Measurements from ENCODE around the gene CYP21A2. TPM values are rescaled to one million over a fixed set of nuclear protein-coding genes. Genes with fewer than 3 reads are reported as not detected.
"Not testable (repeated sequence)": the region's sequence is repeated elsewhere in the genome, so short reads cannot be mapped to it uniquely, and the experiment has no call there.

CYP21A2 gene
- total and polyA plus RNA-seq, 2 experiments from 2014 or later: 1.4 to 1.7 TPM

- not testable (repeated sequence) for H4K20me1 ChIP-seq (ENCODE audit: insufficient read depth, poor library complexity, severe bottlenecking); H2AFZ ChIP-seq; H3K27me3 ChIP-seq; DNase-seq (ENCODE audit: low spot score); H3K4me3 ChIP-seq; H3K9me3 ChIP-seq (ENCODE audit: low read depth); H3K27ac ChIP-seq; H3K4me1 ChIP-seq (ENCODE audit: insufficient read depth); H3K79me2 ChIP-seq; H3K36me3 ChIP-seq (replicated peaks; ENCODE audit: insufficient read depth, low read depth); H3K9me2 ChIP-seq (replicated peaks; ENCODE audit: insufficient read depth); H3K4me2 ChIP-seq
- WGBS (ENCODE audit: low lambda C conversion rate, missing lambda C conversion rate): no CpG with 5 or more reads among the region's 6 CpGs
These were observed 23.7 kb upstream of the CYP21A2 start, which contains the start of gene C4B for GRCh38 chr6:32014547-32014946. C4B (plus strand) TSS chr6:32014795; CDS start chr6:32014846, 51 bp downstream.

- not testable (repeated sequence) for H2AFZ ChIP-seq; H3K27me3 ChIP-seq; DNase-seq (ENCODE audit: low spot score); H3K79me2 ChIP-seq; H3K4me2 ChIP-seq; H3K9me2 ChIP-seq (replicated peaks; ENCODE audit: insufficient read depth); H3K27ac ChIP-seq; H3K9me3 ChIP-seq (ENCODE audit: low read depth); H3K4me3 ChIP-seq; H4K20me1 ChIP-seq (ENCODE audit: insufficient read depth, poor library complexity, severe bottlenecking); H3K36me3 ChIP-seq (replicated peaks; ENCODE audit: insufficient read depth, low read depth); H3K4me1 ChIP-seq (ENCODE audit: insufficient read depth)
- no CpG with 5 or more reads among the region's 10 CpGs for WGBS (ENCODE audit: low lambda C conversion rate, missing lambda C conversion rate)
These were observed 16.1 kb upstream of the CYP21A2 start for GRCh38 chr6:32022100-32022499.

- not testable (repeated sequence) for H3K9me2 ChIP-seq (replicated peaks; ENCODE audit: insufficient read depth); H3K79me2 ChIP-seq; H3K4me3 ChIP-seq; H3K4me2 ChIP-seq; H2AFZ ChIP-seq; H3K36me3 ChIP-seq (replicated peaks; ENCODE audit: insufficient read depth, low read depth); H3K4me1 ChIP-seq (ENCODE audit: insufficient read depth); H4K20me1 ChIP-seq (ENCODE audit: insufficient read depth, poor library complexity, severe bottlenecking); DNase-seq (ENCODE audit: low spot score); H3K9me3 ChIP-seq (ENCODE audit: low read depth); H3K27me3 ChIP-seq; H3K27ac ChIP-seq
- 90% methylated on average over 7 of the region's 10 CpGs for WGBS (ENCODE audit: low lambda C conversion rate, missing lambda C conversion rate)
These were observed 9.6 kb upstream of the CYP21A2 start for GRCh38 chr6:32028631-32029030.

- H3K4me2 ChIP-seq; H3K36me3 ChIP-seq (replicated peaks; ENCODE audit: insufficient read depth, low read depth); H3K27me3 ChIP-seq; H3K9me2 ChIP-seq (replicated peaks; ENCODE audit: insufficient read depth); H3K4me3 ChIP-seq; H3K27ac ChIP-seq; H3K9me3 ChIP-seq (ENCODE audit: low read depth); H3K4me1 ChIP-seq (ENCODE audit: insufficient read depth); H4K20me1 ChIP-seq (ENCODE audit: insufficient read depth, poor library complexity, severe bottlenecking); H3K79me2 ChIP-seq; DNase-seq (ENCODE audit: low spot score); H2AFZ ChIP-seq: not testable (repeated sequence)
- WGBS (ENCODE audit: low lambda C conversion rate, missing lambda C conversion rate): 92% methylated on average over 7 of the region's 14 CpGs
These were observed 8.7 kb upstream of the CYP21A2 start for GRCh38 chr6:32029553-32029952.

- not testable (repeated sequence) for H3K27me3 ChIP-seq; H3K4me2 ChIP-seq; H3K27ac ChIP-seq; H3K4me1 ChIP-seq (ENCODE audit: insufficient read depth); H3K9me3 ChIP-seq (ENCODE audit: low read depth); H3K36me3 ChIP-seq (replicated peaks; ENCODE audit: insufficient read depth, low read depth); H3K9me2 ChIP-seq (replicated peaks; ENCODE audit: insufficient read depth); DNase-seq (ENCODE audit: low spot score); H3K4me3 ChIP-seq; H4K20me1 ChIP-seq (ENCODE audit: insufficient read depth, poor library complexity, severe bottlenecking); H3K79me2 ChIP-seq; H2AFZ ChIP-seq
- WGBS (ENCODE audit: low lambda C conversion rate, missing lambda C conversion rate): no CpG with 5 or more reads among the region's 16 CpGs
These were observed 2.8 kb upstream of the CYP21A2 start for GRCh38 chr6:32035283-32036013.

GRCh38 chr6:32037136-32037535 lies 1.1 kb upstream of the CYP21A2 start:
- H3K4me1 ChIP-seq (ENCODE audit: insufficient read depth); H4K20me1 ChIP-seq (ENCODE audit: insufficient read depth, poor library complexity, severe bottlenecking); H3K9me3 ChIP-seq (ENCODE audit: low read depth); H3K4me3 ChIP-seq; H3K4me2 ChIP-seq; H3K9me2 ChIP-seq (replicated peaks; ENCODE audit: insufficient read depth); H3K27me3 ChIP-seq; H3K79me2 ChIP-seq; H3K36me3 ChIP-seq (replicated peaks; ENCODE audit: insufficient read depth, low read depth); DNase-seq (ENCODE audit: low spot score); H2AFZ ChIP-seq: not testable (repeated sequence)
- WGBS (ENCODE audit: low lambda C conversion rate, missing lambda C conversion rate): 95% methylated on average over 4 of the region's 5 CpGs
- H3K27ac ChIP-seq: peak overlapping the region; percentile 20

- H4K20me1 ChIP-seq (ENCODE audit: insufficient read depth, poor library complexity, severe bottlenecking); H3K27ac ChIP-seq; H2AFZ ChIP-seq; H3K4me3 ChIP-seq; H3K79me2 ChIP-seq; H3K4me2 ChIP-seq; H3K4me1 ChIP-seq (ENCODE audit: insufficient read depth); H3K9me3 ChIP-seq (ENCODE audit: low read depth); H3K36me3 ChIP-seq (replicated peaks; ENCODE audit: insufficient read depth, low read depth); H3K9me2 ChIP-seq (replicated peaks; ENCODE audit: insufficient read depth); DNase-seq (ENCODE audit: low spot score); H3K27me3 ChIP-seq: not testable (repeated sequence)
- WGBS (ENCODE audit: low lambda C conversion rate, missing lambda C conversion rate): 85% methylated on average over 3 of the region's 5 CpGs
These were observed 663 bp downstream of the CYP21A2 start for GRCh38 chr6:32038878-32039277.

GRCh38 chr6:32039321-32040274 lies 1.4 kb downstream of the CYP21A2 start:
- H3K4me1 ChIP-seq (ENCODE audit: insufficient read depth); H3K9me3 ChIP-seq (ENCODE audit: low read depth); H3K27me3 ChIP-seq; H4K20me1 ChIP-seq (ENCODE audit: insufficient read depth, poor library complexity, severe bottlenecking); H3K4me3 ChIP-seq; DNase-seq (ENCODE audit: low spot score); H3K79me2 ChIP-seq; H3K36me3 ChIP-seq (replicated peaks; ENCODE audit: insufficient read depth, low read depth); H3K9me2 ChIP-seq (replicated peaks; ENCODE audit: insufficient read depth); H3K4me2 ChIP-seq; H3K27ac ChIP-seq; H2AFZ ChIP-seq: not testable (repeated sequence)
- WGBS (ENCODE audit: low lambda C conversion rate, missing lambda C conversion rate): 85% methylated on average over 23 of the region's 24 CpGs

Measured in hepatocyte (in vitro differentiated cells).